ENCODE data around the gene PLD5.

The PLD5 gene

DNA sequence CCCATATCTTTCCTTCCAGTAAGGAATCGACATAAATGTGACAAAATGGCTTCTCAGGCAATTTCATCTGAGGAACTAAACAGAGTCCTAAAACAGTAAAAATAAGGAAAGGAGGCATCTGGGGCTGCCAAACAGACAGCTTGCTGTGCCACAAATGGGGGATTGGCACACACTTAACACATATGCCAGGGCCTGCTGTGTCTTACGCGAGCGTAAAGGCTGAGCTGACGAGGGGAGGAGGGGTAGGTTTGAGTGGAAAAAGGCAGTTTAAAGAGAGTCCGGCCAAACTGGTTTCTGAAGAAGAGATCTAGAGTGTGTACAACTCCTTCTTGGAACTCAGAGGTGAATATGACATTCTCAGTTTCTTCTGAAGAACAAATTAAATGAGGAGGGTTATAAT, 281.5 kb downstream of the PLD5 start:
- TF ChIP-seq, protein P1, sequence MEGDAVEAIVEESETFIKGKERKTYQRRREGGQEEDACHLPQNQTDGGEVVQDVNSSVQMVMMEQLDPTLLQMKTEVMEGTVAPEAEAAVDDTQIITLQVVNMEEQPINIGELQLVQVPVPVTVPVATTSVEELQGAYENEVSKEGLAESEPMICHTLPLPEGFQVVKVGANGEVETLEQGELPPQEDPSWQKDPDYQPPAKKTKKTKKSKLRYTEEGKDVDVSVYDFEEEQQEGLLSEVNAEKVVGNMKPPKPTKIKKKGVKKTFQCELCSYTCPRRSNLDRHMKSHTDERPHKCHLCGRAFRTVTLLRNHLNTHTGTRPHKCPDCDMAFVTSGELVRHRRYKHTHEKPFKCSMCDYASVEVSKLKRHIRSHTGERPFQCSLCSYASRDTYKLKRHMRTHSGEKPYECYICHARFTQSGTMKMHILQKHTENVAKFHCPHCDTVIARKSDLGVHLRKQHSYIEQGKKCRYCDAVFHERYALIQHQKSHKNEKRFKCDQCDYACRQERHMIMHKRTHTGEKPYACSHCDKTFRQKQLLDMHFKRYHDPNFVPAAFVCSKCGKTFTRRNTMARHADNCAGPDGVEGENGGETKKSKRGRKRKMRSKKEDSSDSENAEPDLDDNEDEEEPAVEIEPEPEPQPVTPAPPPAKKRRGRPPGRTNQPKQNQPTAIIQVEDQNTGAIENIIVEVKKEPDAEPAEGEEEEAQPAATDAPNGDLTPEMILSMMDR (conservative IDR thresholded peaks at IDR 0.05; ENCODE audit: low read depth, low read length): no peak
- DNase-seq (ENCODE audit: low read depth): no peak

DNA sequence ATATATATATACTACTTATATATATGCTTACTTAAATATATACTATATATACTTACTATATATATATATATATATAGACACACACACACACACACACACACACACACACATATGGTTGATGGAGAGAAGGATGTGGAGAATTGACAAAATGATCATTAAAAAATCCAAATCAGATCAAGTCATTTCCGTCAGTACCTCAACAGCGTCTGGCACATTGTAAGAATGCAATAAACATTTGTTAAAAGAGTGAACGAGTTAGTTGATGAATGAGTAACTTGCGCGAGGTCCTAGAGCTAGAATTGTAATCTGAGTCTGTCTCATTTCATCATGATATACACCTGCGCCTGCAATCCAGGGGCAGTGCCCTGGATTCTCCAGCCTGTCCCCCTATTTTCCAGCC, 282.6 kb downstream of the PLD5 start:
- no peak overlapping the region for H3K4me3 ChIP-seq (ENCODE audit: low read depth, low read length)
- TF ChIP-seq, protein P1 (conservative IDR thresholded peaks at IDR 0.05; ENCODE audit: low read depth, low read length): no peak
- no peak for DNase-seq (ENCODE audit: low read depth)

More for the DNA sequence above, 281.5 kb downstream of the PLD5 start:
- H3K4me3 ChIP-seq (ENCODE audit: low read depth, low read length): no peak overlapping the region

DNA sequence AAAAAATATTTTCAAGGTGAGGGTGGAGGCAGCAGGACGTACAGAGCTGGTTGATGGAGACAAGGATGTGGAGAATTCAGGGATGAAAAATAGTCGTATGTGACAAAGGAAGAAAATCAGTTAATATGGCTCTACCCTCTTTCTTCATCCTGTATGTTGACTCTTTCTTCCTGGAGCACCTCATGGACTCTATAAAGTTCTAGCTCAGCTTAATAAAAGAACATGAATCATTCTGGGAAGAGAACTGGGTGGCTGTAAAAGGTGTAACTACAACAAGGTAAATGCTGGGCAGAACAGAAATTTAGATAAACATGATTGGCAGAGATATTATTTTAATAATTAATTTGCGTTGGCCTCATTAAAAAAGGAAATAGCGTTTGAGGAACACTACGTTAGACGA, 283.8 kb downstream of the PLD5 start:
- no peak overlapping the region for H3K4me3 ChIP-seq (ENCODE audit: low read depth, low read length)
- TF ChIP-seq, protein P1 (conservative IDR thresholded peaks at IDR 0.05; ENCODE audit: low read depth, low read length): no peak
- no peak for DNase-seq (ENCODE audit: low read depth)

DNA sequence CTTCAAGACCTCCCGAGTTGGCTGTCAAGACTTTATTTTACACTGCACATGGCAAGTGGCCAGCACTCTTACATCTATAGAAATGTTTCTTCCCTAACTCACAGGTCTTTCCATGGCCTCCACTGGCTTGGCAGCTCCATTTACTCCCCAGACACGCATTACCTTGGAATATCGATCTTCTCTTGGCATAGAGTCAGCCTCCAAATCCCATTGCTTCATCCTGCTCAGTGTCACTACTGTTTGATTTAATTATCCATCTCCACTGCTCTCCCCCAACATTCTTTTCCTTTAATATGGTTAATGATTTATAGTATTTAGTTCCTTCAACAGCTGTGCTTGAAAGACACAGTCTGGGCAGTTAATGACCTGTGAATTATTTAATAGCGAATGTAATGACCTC, 284.4 kb downstream of the PLD5 start:
- TF ChIP-seq, protein P1 (conservative IDR thresholded peaks at IDR 0.05; ENCODE audit: low read depth, low read length): no peak
- H3K4me3 ChIP-seq (ENCODE audit: low read depth, low read length): no peak overlapping the region
- DNase-seq (ENCODE audit: low read depth): no peak

DNA sequence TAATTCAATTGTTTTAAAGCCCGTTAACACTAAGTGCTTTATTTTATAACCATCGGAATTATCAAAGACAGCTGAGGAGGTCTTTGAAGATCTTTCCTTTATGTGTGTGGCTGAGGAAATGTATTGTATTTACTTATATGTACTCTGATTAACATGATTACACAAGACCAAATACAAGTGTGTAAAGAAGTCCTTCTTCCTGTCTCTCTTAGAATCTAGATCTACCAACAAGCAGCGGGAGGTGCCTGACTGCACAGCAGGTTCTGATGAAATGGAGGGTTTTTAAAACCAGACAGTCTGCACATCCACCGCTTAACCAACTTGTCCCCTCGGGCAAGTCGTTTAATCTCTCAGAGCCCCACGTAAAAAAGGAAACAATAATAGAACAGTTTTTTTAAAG, 285.1 kb downstream of the PLD5 start:
- TF ChIP-seq, protein P1 (conservative IDR thresholded peaks at IDR 0.05; ENCODE audit: low read depth, low read length): no peak
- H3K4me3 ChIP-seq (ENCODE audit: low read depth, low read length): no peak overlapping the region
- DNase-seq (ENCODE audit: low read depth): no peak

DNA sequence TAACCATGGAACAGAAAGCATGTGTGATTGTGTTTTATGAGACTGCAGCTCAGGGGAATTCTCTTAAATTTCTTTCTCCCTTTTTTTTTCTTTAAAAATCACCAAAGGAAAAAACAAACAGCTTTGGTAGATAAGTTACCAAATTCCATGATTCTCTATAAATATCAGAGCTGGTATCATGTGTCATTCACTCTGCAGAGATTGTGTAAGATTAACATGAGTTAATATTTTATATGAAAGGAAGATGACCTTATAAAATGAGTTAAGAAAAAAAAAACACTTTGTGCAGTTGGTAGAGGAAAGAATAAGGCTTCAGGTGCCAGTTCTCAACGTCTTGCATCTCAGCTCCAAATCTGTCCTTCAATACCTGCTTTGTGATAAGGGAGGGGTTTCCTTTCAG, 287.4 kb downstream of the PLD5 start:
- TF ChIP-seq, protein P1 (conservative IDR thresholded peaks at IDR 0.05; ENCODE audit: low read depth, low read length): no peak

DNA sequence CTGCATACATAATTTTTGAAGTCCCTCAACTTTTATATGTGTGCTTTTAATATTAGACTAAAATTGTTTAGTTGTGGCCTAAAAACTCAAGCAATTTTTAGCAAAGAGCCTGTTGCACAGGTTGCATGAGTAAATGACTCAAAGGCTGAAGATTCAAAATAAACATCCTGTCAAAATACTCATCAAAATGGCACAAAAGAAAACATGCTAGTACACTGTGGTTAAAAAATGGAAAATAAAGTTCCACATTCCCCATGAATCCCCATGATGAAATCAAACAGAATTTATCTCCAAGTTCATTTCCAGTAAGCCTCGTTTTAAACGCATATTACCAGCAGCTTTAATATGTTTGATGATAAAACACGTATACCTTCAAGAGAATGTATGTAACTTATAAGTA, 295.5 kb downstream of the PLD5 start:
- no peak for DNase-seq (ENCODE audit: low read depth)
- H3K4me3 ChIP-seq (ENCODE audit: low read depth, low read length): no peak overlapping the region
- TF ChIP-seq, protein P1 (conservative IDR thresholded peaks at IDR 0.05; ENCODE audit: low read depth, low read length): no peak

More for the DNA sequence above, 287.4 kb downstream of the PLD5 start:
- no peak overlapping the region for H3K4me3 ChIP-seq (ENCODE audit: low read depth, low read length)
- no peak for DNase-seq (ENCODE audit: low read depth)
